NT2/D1 (cell line): ENCODE results near the gene TPPP3.
"Not testable (repeated sequence)": the region's sequence is repeated elsewhere in the genome, so short reads cannot be mapped to it uniquely, and the experiment has no call there.

Experiments used
- DNase-seq: peaks from one replicate; pipeline ENCODE4 v3.0.0-alpha.2; 2011; ENCODE audit warnings: low read depth, low spot score
- H3K27me3 ChIP-seq: 2 replicates; pipeline ENCODE4 v1.6.0; 2011; ENCODE audit warnings: mild to moderate bottlenecking; ENCODE audit not compliant: insufficient read length, insufficient read depth
- H3K36me3 ChIP-seq: 2 replicates; pipeline ENCODE4 v1.6.1; 2011; ENCODE audit warnings: mild to moderate bottlenecking, low read length, mixed read lengths; ENCODE audit not compliant: insufficient read depth, insufficient read length
- H3K4me1 ChIP-seq: 2 replicates; pipeline ENCODE4 v1.5.1; 2011; ENCODE audit not compliant: insufficient read depth, insufficient read length
- H3K4me3 ChIP-seq: 2 replicates; pipeline ENCODE4 v1.5.1; 2011; ENCODE audit warnings: low read depth; ENCODE audit not compliant: insufficient read length
- H3K9ac ChIP-seq: 2 replicates; pipeline ENCODE4 v1.6.0; 2011; ENCODE audit warnings: low read depth; ENCODE audit not compliant: insufficient read length
- H3K9me3 ChIP-seq: 2 replicates; pipeline ENCODE4 v1.5.1; 2011; ENCODE audit warnings: mild to moderate bottlenecking, low read length; ENCODE audit not compliant: insufficient read depth
- SUZ12 ChIP-seq: IDR thresholded peaks from 2 replicates; pipeline ENCODE4 v1.6.1; 2011; ENCODE audit not compliant: insufficient read length, insufficient read depth; ENCODE audit errors: extremely low read depth
- YY1 ChIP-seq: IDR thresholded peaks from 2 replicates; pipeline ENCODE4 v1.6.1; 2011; ENCODE audit not compliant: insufficient read length, insufficient read depth
- ZNF274 ChIP-seq: IDR thresholded peaks from 2 replicates; pipeline ENCODE4 v1.6.1; 2011; ENCODE audit warnings: mild to moderate bottlenecking, low read depth, low read length

The TPPP3 gene

GRCh38 chr16:67386861-67387455, 6.3 kb downstream of the TPPP3 start:
- Histone ChIP-seq H3K4me3 (no peak overlapping the region), H3K27me3 (peaks cover 10% of the 10 kb centered on the region), H3K9me3 (no peaks in the 10 kb centered on the region), H3K9ac (no peak overlapping the region), H3K4me1 (no peaks in the 10 kb centered on the region), H3K36me3 (no peaks in the 10 kb centered on the region)
- TF ChIP-seq SUZ12 (no peak), YY1 (no peak), ZNF274 (no peak)
- DNase-seq: no peak

GRCh38 chr16:67384778-67385510, 8.4 kb downstream of the TPPP3 start:
- TF ChIP-seq YY1: no peak
- H3K4me3 ChIP-seq: no peak overlapping the region

GRCh38 chr16:67383284-67383683, 10.0 kb downstream of the TPPP3 start:
- no peak overlapping the region for H3K9ac ChIP-seq
- peaks cover 4% of the 10 kb centered on the region for H3K27me3 ChIP-seq
- no peaks in the 10 kb centered on the region for H3K36me3 ChIP-seq
- H3K4me3 ChIP-seq: no peak overlapping the region
- TF ChIP-seq ZNF274 (no peak), YY1 (no peak), SUZ12 (no peak)
- no peaks in the 10 kb centered on the region for H3K4me1 ChIP-seq
- no peaks in the 10 kb centered on the region for H3K9me3 ChIP-seq
- no peak for DNase-seq

More at GRCh38 chr16:67384778-67385510, 8.4 kb downstream of the TPPP3 start:
- Histone ChIP-seq H3K9me3 (no peaks in the 10 kb centered on the region), H3K27me3 (peaks cover 4% of the 10 kb centered on the region), H3K4me1 (no peaks in the 10 kb centered on the region), H3K36me3 (no peaks in the 10 kb centered on the region), H3K9ac (no peak overlapping the region)
- DNase-seq: no peak

DNA sequence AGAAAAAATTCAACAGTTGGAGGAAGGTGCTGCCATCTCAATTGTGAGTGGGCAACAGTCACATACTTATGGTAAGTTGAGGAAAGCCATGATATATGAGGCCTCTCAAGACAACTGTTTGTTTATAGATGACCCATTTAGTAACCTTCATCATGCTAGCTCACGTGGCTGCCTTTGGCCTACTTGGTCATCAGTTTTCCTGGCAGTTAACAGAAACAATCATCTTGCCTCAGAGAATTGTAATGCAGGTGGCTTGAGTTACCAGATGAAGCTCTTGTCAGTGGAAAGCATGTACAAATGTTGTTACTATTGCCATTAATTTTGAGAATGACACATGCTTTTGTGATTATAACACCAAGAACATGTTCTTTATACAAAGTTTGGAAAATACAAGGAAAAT, 14.7 kb downstream of the TPPP3 start:
- TF ChIP-seq SUZ12 (no peak), ZNF274 (no peak), YY1 (no peak)
- no peak overlapping the region for H3K9ac ChIP-seq
- no peaks in the 10 kb centered on the region for H3K27me3 ChIP-seq
- H3K4me3 ChIP-seq: no peak overlapping the region
- no peaks in the 10 kb centered on the region for H3K4me1 ChIP-seq
- DNase-seq: no peak
- H3K36me3 ChIP-seq: no peaks in the 10 kb centered on the region
- no peaks in the 10 kb centered on the region for H3K9me3 ChIP-seq

- H3K9ac ChIP-seq, H3K4me3 ChIP-seq, H3K36me3 ChIP-seq, H3K9me3 ChIP-seq, H3K4me1 ChIP-seq, DNase-seq, H3K27me3 ChIP-seq: not testable (repeated sequence)
Observed at GRCh38 chr16:67376012-67376411, 17.3 kb downstream of the TPPP3 start.

DNA sequence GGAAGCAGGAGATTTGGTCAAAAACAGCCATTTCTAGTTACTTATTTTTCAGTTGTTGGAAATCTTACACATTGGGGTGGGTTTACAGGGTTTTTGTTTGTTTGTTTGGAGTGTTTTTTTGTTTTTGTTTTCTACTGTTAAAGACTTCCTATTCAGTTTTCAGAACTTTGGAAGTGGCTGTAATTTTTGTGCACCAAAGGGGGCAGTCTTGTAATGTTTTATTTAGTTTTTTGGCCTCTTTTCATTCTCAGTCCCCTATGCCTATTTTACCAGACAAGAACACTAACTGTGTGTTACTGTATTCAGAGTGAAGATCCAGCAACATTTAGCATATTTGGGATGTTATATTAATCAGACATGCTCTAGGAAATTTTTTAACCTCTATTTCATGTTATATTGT, 20.6 kb downstream of the TPPP3 start:
- DNase-seq: no peak

DNA sequence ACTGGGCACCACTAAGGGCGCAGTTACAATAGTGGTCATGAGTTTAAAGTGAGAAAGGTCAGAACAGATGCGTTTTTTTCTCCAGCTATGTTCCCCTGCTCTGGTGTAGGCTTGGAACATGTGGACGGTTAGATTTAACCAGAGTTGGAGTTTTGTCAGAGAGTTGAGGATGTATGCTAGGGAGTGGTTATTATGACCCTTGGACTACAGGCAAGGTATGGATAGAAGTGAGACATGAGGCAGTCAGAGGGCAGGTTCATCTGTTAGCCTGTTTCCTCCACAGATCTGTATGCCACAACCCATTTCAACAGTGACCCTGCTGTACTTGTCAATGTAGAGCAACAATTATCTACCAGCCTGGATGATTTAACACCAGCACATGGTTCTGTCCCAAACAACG, 22.6 kb downstream of the TPPP3 start:
- peaks cover 4% of the 10 kb centered on the region for H3K27me3 ChIP-seq
- H3K9ac ChIP-seq: no peak overlapping the region
- no peaks in the 10 kb centered on the region for H3K4me1 ChIP-seq
- H3K9me3 ChIP-seq: no peaks in the 10 kb centered on the region
- DNase-seq: no peak
- no peak for TF ChIP-seq YY1
- TF ChIP-seq SUZ12: no peak
- no peak for TF ChIP-seq ZNF274
- H3K4me3 ChIP-seq: no peak overlapping the region
- no peaks in the 10 kb centered on the region for H3K36me3 ChIP-seq

More for the DNA sequence above, 20.6 kb downstream of the TPPP3 start:
- no peak for TF ChIP-seq ZNF274
- no peak for TF ChIP-seq SUZ12
- TF ChIP-seq YY1: no peak
- Histone ChIP-seq H3K9ac (no peak overlapping the region), H3K4me3 (no peak overlapping the region), H3K9me3 (no peaks in the 10 kb centered on the region), H3K4me1 (no peaks in the 10 kb centered on the region), H3K36me3 (no peaks in the 10 kb centered on the region), H3K27me3 (peaks cover 4% of the 10 kb centered on the region)
